ENCODE results near the gene HIP1.
"Not testable (repeated sequence)": the region's sequence is repeated elsewhere in the genome, so short reads cannot be mapped to it uniquely, and the experiment has no call there.

HIP1 gene

DNA sequence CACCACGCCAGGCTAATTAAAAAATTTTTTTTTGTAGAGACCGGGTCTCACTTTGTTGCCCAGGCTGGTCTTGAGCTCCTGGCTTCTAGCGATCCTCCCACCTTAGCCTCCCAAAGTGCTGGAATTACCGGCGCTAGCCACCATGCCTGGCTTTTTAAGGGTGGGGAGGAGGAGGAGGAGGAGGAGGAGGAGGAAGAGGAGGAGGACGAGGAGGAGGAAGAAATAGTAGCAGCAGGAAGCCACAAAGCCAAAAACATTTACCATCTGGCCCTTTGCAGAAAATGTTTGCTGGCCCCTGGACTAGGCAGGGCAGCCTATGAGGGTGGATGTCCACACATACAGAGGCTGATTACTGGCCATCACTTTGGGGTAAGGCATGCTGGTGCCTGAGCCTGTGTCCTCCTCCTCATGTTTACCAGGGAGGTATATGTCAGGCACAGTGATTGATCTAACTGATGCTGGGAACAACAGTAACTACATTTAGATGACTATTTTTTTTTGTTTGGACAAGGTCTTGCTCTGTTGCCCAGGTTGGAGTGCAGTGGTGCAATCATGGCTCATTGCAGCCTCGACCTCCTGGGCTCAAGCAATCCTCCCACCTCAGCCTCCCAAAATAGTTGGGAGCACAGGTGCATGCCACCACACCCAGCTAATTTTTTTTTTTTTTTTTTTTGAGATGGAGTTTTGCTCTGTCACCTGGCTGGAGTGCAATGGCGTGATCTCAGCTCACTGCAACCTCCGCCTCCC is 122.1 kb downstream of the HIP1 start:
- no peak for DNase-seq (ENCODE audit: low read depth in 2 of 2)

GRCh38 chr7:75614401-75614800 is 124.3 kb downstream of the HIP1 start:
- no peak for DNase-seq (ENCODE audit: low read depth in 2 of 2)

GRCh38 chr7:75613351-75613750 is 125.4 kb downstream of the HIP1 start:
- DNase-seq (ENCODE audit: low read depth in 2 of 2): no peak

- no peak for DNase-seq (ENCODE audit: low read depth in 2 of 2)
Measured at GRCh38 chr7:75611557-75612178, 127.1 kb downstream of the HIP1 start.

DNA sequence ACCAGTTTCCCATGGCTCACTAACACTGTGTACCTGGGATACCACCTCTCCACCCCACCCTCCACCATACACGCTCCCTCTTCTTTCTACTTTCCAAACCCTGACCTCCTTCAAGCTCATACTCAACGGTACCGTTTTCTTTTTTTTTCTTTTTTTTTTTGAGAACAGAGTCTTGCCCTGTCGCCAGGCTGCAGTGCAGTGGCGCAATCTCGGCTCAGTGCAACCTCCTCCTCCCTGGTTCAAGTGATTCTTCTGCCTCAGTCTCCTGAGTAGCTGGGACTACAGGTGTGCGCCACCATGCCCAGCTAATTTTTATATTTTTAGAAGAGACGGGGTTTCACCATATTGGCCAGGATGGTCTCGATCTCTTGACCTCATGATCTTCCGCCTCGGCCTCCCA is 129.3 kb downstream of the HIP1 start:
- not testable (repeated sequence) for DNase-seq (ENCODE audit: low read depth in 2 of 2)

- DNase-seq (ENCODE audit: low read depth in 2 of 2): no peak
Measured at GRCh38 chr7:75608451-75609122, 130.2 kb downstream of the HIP1 start.

DNA sequence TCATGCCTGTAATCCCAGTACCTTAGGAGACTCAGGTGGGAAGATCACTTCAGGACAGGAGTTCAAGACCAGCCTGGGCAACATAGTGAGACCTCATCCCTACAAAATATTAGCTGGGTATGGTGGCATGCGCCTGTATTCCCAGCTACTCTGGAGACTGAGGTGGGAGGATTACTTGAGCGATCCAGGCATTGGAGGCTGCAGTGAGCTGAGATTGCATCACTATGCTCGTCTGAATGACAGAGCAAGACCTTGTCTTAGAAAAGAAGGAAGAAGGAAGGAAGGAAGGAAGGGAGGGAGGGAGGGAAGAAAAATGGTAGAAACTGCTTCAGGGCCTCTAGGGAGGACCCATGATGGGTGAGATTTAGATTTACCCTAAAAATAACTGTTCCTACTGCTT is 134.3 kb downstream of the HIP1 start:
- DNase-seq (ENCODE audit: low read depth in 2 of 2): no peak

GRCh38 chr7:75602831-75603230 is 135.9 kb downstream of the HIP1 start:
- DNase-seq (ENCODE audit: low read depth in 2 of 2): not testable (repeated sequence)

DNA sequence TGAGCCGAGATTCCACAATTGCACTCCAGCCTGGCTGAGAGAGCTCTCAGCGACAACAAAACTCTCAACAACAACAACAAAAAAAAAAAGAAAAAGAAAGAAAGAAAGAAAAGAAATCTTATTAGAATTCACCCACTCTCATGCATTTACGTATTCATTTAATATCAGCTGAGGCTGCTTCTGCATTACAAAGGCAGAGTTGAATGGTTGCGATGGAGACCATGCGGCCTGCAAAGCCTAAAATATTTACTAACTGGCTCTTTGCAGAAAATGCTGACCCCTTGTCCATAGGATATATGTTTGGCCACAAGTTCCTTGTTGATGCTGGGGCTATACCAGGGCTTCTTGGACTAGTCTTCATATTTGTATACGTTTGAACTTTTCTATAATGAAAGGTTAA is 137.2 kb downstream of the HIP1 start:
- DNase-seq (ENCODE audit: low read depth in 2 of 2): no peak

DNA sequence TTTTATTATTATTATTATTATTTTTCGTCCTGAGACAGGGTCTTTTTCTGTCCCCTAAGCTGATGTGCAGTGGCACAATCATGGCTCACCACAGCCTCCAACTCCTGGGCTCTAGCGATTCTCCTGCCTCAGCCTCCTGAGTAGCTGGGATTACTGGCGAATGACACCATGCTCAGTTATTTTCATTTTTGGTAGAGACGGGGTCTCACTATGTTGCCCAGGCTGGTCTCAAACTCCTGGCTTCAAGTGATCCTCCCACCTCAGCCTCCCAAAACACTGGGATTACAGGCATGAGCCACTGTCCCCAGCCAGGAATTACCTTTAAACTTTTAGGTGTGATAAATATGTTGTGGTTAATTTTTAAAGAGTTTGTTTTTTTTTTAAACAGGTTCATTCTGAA is 138.0 kb downstream of the HIP1 start:
- not testable (repeated sequence) for DNase-seq (ENCODE audit: low read depth in 2 of 2)

DNA sequence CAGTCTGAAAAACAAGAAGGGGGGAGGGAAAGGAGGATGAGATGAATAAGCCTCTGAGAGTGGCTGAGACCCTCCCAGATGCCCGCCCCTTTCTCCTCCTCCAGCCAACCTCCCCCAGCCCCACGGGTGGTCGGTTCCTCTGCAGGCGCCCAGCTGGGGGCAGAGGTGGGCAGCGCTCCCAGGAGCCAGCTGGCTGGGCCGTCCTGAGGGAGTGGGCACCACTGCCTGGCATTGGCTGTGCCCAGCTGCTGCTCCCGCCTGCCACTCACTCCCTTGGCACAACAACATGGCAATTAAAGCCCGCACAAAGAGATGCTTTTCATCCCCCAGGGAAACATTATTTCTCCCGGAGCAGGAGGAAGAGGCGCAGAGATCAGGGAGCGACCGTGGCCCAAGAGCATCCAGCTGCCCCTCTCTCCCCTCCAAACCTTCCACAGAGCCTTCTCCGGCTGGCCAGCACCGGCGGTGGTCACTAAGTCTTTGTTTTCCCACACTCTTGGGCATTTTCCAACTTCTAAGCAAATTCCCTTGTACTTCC is 139.4 kb downstream of the HIP1 start:
- no peak for DNase-seq (ENCODE audit: low read depth in 2 of 2)

GRCh38 chr7:75596727-75597614 is 141.8 kb downstream of the HIP1 start:
- peak in 1 of 2 donors; percentile 12 for DNase-seq (ENCODE audit: low read depth in 2 of 2)

DNA sequence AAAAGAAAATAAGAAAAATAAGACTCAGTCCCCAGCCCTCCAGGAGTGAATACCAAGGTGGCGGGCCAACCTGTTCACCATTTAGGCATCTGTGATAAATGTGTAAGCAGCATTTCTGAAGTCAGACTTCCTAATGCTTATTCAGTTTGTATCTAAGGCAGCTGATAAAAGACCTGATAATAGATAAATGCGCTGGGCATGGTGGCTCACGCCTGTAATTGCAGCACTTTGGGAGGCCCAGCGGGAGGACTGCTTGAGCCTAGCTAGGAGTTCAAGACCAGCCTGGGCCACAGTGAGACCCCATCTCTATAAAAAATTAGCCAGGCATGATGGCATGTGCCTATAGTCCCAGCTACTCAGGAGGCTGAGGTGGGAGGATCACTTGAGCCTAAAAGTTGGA is 143.0 kb downstream of the HIP1 start:
- DNase-seq (ENCODE audit: low read depth in 2 of 2): no peak

- DNase-seq (ENCODE audit: low read depth in 2 of 2): not testable (repeated sequence)
Measured at GRCh38 chr7:75593500-75594184, 145.1 kb downstream of the HIP1 start.

DNA sequence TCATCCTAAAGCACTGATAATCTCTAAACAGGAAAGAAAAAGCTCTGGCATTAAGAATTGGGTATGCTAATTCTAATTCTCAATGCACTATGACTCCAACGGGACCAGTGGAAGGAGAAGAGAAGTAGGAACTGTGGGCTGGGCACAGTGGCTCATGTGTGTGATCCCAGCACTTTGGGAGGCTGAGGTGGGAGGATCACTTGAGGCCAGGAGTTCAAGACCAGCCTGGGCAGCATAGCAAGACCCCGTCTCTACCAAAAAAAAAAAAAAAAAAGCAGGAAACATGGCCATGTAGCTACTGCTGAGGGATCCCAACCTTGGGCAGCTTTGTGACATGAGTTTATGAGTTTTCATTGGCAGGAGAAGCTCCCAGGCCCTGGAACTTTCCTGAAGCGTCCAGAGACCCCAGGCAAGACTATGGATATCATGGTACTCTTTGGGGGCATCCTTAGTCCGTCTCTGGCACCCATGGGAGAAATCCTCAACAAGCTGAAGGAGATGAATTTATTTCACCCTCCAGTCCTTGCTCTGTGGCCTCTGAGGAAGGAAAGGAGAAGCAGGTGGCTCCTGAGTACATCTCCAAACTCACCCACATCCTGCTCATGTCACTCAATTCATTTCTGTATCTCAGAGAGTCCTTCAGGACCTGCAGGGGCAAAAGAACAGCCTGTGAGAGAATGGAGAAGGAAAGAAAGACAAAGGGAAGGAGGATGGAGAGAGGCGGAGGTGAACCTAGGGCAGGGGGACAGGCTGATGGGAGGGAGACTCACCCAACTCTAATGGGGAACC is 147.1 kb downstream of the HIP1 start:
- DNase-seq (ENCODE audit: low read depth in 2 of 2): no peak

GRCh38 chr7:75590373-75591005 is 148.3 kb downstream of the HIP1 start:
- DNase-seq (ENCODE audit: low read depth in 2 of 2): no peak

DNA sequence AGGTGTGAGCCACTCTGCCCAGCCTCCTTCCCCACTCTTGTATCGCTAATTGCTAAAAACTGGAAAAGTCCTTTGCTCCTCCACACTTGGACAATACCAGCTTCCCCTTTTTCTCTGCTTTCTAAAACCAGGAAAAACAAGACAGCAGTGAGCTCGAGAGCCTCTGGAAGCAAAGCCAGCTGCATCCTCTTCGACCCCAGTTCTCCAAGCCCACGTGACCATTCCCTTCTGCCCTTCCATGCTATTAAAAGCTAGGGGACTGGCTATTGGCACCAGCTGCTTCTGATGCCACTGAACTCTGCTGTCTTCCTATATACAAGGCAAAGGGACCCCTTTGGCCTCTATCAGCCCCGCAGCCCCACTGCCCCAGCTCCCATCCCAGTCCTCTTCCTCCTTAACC is 154.4 kb downstream of the HIP1 start:
- no peak for DNase-seq (ENCODE audit: low read depth in 2 of 2)

DNA sequence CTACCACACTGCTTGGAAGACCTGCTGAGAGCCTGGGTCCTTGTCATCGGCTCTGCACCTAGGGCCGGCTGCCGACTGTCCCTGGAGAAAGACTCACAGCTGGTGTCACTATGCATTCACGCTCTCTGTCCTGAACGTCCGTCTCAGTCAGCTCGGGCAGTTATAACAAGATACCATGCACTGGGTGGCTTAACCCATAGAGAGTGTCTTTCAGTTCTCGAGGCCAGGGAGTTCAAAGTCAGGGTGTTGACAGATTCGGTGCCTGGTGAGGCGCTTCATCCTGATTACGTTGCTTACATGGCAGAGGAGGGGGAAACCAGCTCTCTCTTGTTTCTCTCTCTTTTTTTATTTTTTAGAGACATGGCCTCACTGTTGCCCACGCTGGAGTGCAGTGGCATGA is 155.5 kb downstream of the HIP1 start:
- no peak for DNase-seq (ENCODE audit: low read depth in 2 of 2)

DNA sequence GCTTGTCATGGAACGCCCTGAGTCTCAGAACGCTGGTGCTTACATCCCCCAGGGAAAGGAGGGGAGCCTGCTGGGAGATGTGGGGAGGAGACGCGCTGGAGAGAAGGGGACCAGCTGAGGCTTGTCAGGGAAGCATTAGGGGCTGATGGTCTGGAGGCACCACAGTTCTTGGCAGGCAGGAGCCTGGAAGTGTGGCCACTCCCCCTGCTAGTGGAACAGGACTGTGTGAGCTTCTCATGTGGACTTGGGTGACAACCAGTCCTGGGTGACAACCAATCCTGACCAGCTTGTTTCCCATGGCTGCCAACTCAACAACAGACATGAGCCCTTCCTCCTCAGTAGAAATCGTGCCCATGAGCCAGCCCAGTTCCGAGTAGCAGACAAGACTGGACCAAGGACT is 158.8 kb downstream of the HIP1 start:
- DNase-seq (ENCODE audit: low read depth in 2 of 2): no peak

- DNase-seq (ENCODE audit: low read depth in 2 of 2): no peak
Measured at GRCh38 chr7:75578081-75578480, 160.7 kb downstream of the HIP1 start.
